PC-9 (cell line): ENCODE measurements around the gene B3GALT6.

Source experiments
- EZH2 ChIP-seq: fragments of 200-600 bp; sonication (generic); IDR thresholded peaks from 2 replicates; pipeline ENCODE4 v1.8.0; 2017; ENCODE audit warnings: antibody characterized with exemption, low read depth
- TF ChIP-seq, protein P1 (sequence below): fragments of 200-600 bp; sonication (generic); conservative IDR thresholded peaks from 2 replicates; pipeline ENCODE4 v1.6.1; 2017; ENCODE audit warnings: mixed run types, antibody characterized with exemption, mild to moderate bottlenecking, moderate library complexity

DNA sequence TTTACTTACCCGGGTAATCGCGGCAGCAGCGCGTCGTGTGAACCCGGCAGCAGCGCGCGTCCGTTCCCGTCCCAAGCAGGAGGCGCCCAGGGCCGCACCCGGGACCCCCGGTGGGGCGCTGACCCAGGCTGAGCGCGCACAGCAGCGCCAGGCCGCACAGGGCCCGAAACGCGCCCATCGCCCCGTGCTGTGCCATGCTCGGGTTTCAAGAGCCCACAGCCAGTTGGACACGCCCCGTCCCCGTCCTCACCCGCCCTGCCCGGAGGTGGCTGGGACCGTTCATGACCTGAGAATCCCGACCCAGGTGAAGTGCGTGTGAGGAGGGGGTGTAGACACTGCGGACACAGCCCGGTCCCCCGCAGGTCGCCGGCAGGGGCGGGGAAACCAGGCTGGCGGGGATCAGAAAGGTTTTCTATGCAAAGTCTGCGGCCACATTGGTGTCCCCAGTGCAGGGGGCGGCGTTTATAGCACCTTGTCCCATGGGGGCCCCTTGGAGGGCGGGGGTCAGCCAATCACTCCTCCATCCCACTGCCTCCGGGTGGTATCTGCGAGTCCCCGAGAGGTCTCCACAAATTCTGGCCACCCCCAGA, 25.6 kb upstream of the B3GALT6 start, which contains the start of gene TNFRSF18:
- TF ChIP-seq, protein P1, sequence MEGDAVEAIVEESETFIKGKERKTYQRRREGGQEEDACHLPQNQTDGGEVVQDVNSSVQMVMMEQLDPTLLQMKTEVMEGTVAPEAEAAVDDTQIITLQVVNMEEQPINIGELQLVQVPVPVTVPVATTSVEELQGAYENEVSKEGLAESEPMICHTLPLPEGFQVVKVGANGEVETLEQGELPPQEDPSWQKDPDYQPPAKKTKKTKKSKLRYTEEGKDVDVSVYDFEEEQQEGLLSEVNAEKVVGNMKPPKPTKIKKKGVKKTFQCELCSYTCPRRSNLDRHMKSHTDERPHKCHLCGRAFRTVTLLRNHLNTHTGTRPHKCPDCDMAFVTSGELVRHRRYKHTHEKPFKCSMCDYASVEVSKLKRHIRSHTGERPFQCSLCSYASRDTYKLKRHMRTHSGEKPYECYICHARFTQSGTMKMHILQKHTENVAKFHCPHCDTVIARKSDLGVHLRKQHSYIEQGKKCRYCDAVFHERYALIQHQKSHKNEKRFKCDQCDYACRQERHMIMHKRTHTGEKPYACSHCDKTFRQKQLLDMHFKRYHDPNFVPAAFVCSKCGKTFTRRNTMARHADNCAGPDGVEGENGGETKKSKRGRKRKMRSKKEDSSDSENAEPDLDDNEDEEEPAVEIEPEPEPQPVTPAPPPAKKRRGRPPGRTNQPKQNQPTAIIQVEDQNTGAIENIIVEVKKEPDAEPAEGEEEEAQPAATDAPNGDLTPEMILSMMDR, result no peak
- TF ChIP-seq EZH2, result no peak
